Right ventricle myocardium inferior (tissue), 1 donor: Measurements from ENCODE around the gene AOC2. TPM values are rescaled to one million over a fixed set of nuclear protein-coding genes. Genes with fewer than 3 reads are reported as not detected.
"Not testable (repeated sequence)": the region's sequence is repeated elsewhere in the genome, so short reads cannot be mapped to it uniquely, and the experiment has no call there.

ENCODE experiments used
- ATAC-seq: fragments of 200-7000 bp; cut with Tn5 transposase; one replicate; pipeline ENCODE4 v1.9.1; 2020; ENCODE audit warnings: mild to moderate bottlenecking, moderate library complexity
- DNase-seq: peaks from one replicate; pipeline ENCODE4 v3.0.0; 2021; ENCODE audit errors: missing footprints
- intact Hi-C: fragments of 100-400 bp; cut with DNase I; formaldehyde crosslinking; loops from one replicate; pipeline ENCODE4 v1.11.0; 2022
- microRNA-seq: library from miRNA; unstranded; fragments of <30 nt; microRNA quantifications from one replicate; pipeline ENCODE4 v1.2.0, GENCODE V29; 2020
- total RNA-seq: library from RNA; stranded (reverse); fragmentation: NEBNext Ultra II Directional; extraction: Animal tissue kit (Norgen Biotek cat#: 25700); gene quantifications from one replicate; pipeline ENCODE4 v1.2.1, GENCODE V29; 2021
- donor health status: DM: no; HTN: yes; CAD: no; lungs with severe emphysema.

AOC2 gene
- total RNA-seq, 1 donor from 2014 or later = 0.43 TPM

GRCh38 chr17:42895185-42895555 is 50.8 kb downstream of the AOC2 start:
- no peak for ATAC-seq
- peak; percentile 75 for DNase-seq
- intact Hi-C loops = no loop called here

DNA sequence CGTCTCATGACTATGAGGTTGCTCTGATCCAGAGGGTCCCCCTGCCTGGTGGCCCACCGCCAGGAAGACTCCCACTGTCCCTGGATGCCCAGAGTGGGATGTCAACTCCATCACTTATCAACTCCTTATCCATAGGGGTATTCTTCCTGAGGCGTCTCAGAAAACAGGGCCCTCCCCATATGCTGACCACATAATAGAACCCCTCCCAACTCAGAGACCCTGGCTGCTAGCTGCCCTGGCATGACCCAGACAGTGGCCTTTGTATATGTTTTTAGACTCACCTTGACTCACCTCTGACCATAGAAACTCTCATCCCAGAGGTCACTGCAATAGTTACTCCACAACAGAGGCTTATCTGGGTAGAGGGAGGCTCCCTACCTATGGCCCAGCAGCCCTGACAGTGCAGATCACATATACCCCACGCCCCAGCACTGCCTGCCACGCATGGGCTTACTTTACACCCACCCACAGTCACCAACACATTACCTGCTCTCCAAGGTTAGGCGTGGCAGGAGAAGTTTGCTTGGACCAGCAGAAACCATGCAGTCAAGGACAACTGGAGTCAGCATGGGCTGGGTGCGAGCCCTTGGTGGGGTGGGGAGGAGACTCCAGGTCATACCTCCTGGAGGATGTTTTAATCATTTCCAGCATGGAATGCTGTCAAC is 53.9 kb downstream of the AOC2 start:
- DNase-seq = no peak
- intact Hi-C loops = no loop called here

GRCh38 chr17:42899981-42900380 is 55.6 kb downstream of the AOC2 start:
- DNase-seq, intact Hi-C loops, ATAC-seq: not testable (repeated sequence)

More for the DNA sequence above, 53.9 kb downstream of the AOC2 start:
- ATAC-seq = no peak

Small RNAs within 50 kb of the gene (microRNA-seq; reads per million reads assigned to microRNA genes)
- not detected for gene MIR6781

Other genes starting within 250 kb of the AOC2 start
- gene RETREG3, start 235.2 kb upstream of the AOC2 start, total RNA-seq = 22.5 TPM
- 54.3 TPM for gene TUBG1, start 234.9 kb upstream of the AOC2 start, total RNA-seq
- 15.0 TPM for gene TUBG2, start 185.3 kb upstream of the AOC2 start, total RNA-seq
- gene PLEKHH3, start 167.6 kb upstream of the AOC2 start, total RNA-seq = 26.1 TPM
- 1.5 TPM for gene CCR10, start 162.7 kb upstream of the AOC2 start, total RNA-seq
- gene CNTNAP1, start 162.0 kb upstream of the AOC2 start, total RNA-seq = 7.3 TPM
- gene EZH1, start 99.5 kb upstream of the AOC2 start, total RNA-seq = 44.4 TPM
- 41.3 TPM for gene RAMP2, start 83.4 kb upstream of the AOC2 start, total RNA-seq
- gene VPS25, start 71.1 kb upstream of the AOC2 start, total RNA-seq = 33.2 TPM
- gene WNK4, start 64.0 kb upstream of the AOC2 start, total RNA-seq = not detected
- 72.6 TPM for gene COA3, start 45.9 kb upstream of the AOC2 start, total RNA-seq
- gene CNTD1, start 45.7 kb upstream of the AOC2 start, total RNA-seq = 0.30 TPM
- 74.3 TPM for gene BECN1, start 20.3 kb upstream of the AOC2 start, total RNA-seq
- gene PSME3, start 11.2 kb upstream of the AOC2 start, total RNA-seq = 69.0 TPM
- gene AOC3, start 6.6 kb downstream of the AOC2 start, total RNA-seq = 15.1 TPM
- not detected for gene G6PC1, start 56.2 kb downstream of the AOC2 start, total RNA-seq
- gene AARSD1, start 119.9 kb downstream of the AOC2 start, total RNA-seq = 32.1 TPM
- gene PTGES3L, start 135.5 kb downstream of the AOC2 start, total RNA-seq = 51.0 TPM
- gene RUNDC1, start 136.0 kb downstream of the AOC2 start, total RNA-seq = 10.4 TPM
- 791 TPM for gene RPL27, start 153.8 kb downstream of the AOC2 start, total RNA-seq
- 15.9 TPM for gene IFI35, start 162.2 kb downstream of the AOC2 start, total RNA-seq
- gene VAT1, start 177.8 kb downstream of the AOC2 start, total RNA-seq = 90.5 TPM
- 1.5 TPM for gene RND2, start 180.7 kb downstream of the AOC2 start, total RNA-seq